Measurements from ENCODE around the gene MAP3K2.

DNA sequence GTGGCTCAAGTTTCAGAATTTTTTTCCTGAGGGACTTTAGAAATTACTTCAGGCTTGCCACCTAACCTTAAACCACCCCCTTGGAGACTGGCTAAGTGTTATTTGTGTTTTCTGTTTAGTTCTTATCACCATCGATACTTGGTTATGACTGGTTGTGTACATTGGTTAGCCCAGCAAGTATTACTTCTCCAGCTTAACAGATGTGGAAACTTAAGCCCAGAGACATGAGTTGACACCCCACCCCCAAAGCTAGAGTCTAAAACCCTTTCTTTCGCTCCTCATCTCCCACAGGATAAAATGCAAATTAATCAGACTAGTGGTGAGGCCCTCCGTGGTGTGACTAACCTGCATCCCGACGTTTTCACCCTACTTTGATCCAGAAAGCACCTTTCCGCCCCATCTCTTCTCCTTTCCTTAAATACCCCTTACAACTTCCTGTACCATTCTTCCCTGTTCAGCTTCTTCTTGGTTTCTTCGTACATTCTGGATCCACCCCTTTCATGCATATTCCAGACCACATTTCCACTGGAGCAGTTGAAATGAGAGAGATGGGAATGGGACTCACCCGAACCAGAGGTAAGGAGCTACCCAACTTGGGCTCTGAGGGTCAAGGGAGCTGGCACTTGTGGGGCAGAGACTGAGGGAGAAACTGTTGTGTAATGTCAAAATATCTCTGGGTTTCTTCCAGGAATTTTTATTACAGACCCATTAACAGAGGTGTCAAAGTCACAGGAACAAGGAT is 819 bp upstream of the MAP3K2 start:
- TF ChIP-seq CTCF (IDR thresholded peaks at IDR 0.05) (no peak), POLR2A (IDR thresholded peaks at IDR 0.05) (no peak), POLR2AphosphoS5 (IDR thresholded peaks at IDR 0.05; ENCODE audit: insufficient read depth in 1 of 2, low read depth in 1 of 2) (peak in 1 of 2 donors; percentile 1)
